ENCODE data around the gene MTG1. TPM values are rescaled to one million over a fixed set of nuclear protein-coding genes. Genes with fewer than 3 reads are reported as not detected.
A peak's percentile ranks its signal among the peaks of the same experiment; 100 is the strongest.
"Not testable (repeated sequence)": the region's sequence is repeated elsewhere in the genome, so short reads cannot be mapped to it uniquely, and the experiment has no call there.

MTG1 gene
- total and polyA plus RNA-seq, 4 donors = 23.4 to 91.2 (median 42.8) TPM

- WGBS (ENCODE audit: insufficient coverage) = 87% methylated on average over 17 of the region's 17 CpGs
- no peak overlapping the region for H3K4me3 ChIP-seq (ENCODE audit: low read depth, low read length)
- no peaks in the 10 kb centered on the region for H3K9me3 ChIP-seq (ENCODE audit: control insufficient read depth, insufficient read depth, low read length)
- peaks cover 84% of the 10 kb centered on the region for H3K36me3 ChIP-seq (ENCODE audit: control insufficient read depth, insufficient read depth, low read length)
- H3K4me1 ChIP-seq (ENCODE audit: control insufficient read depth, insufficient read depth, low read length) = peaks cover 3% of the 10 kb centered on the region
- no peaks in the 10 kb centered on the region for H3K27me3 ChIP-seq (ENCODE audit: control insufficient read depth, insufficient read depth, low read length)
- H3K27ac ChIP-seq (ENCODE audit: low read depth, low read length) = no peak overlapping the region
- no peak for DNase-seq (ENCODE audit: low read depth in 4 of 6, low spot score in 6 of 6)
Measured at GRCh38 chr10:133366130-133366478, 27.9 kb upstream of the MTG1 start.

- Histone ChIP-seq H3K27me3 (ENCODE audit: control insufficient read depth, insufficient read depth, low read length) (no peaks in the 10 kb centered on the region), H3K4me3 (ENCODE audit: low read depth, low read length) (no peak overlapping the region), H3K36me3 (ENCODE audit: control insufficient read depth, insufficient read depth, low read length) (peaks cover 86% of the 10 kb centered on the region), H3K27ac (ENCODE audit: low read depth, low read length) (no peak overlapping the region), H3K9me3 (ENCODE audit: control insufficient read depth, insufficient read depth, low read length) (no peaks in the 10 kb centered on the region), H3K4me1 (ENCODE audit: control insufficient read depth, insufficient read depth, low read length) (peaks cover 8% of the 10 kb centered on the region)
- no peak for DNase-seq (ENCODE audit: low read depth in 4 of 6, low spot score in 6 of 6)
- 94% methylated on average over 13 of the region's 13 CpGs for WGBS (ENCODE audit: insufficient coverage)
Measured at GRCh38 chr10:133366751-133367150, 27.2 kb upstream of the MTG1 start.

- not testable (repeated sequence) for H3K9me3 ChIP-seq (ENCODE audit: control insufficient read depth, insufficient read depth, low read length); H3K27me3 ChIP-seq (ENCODE audit: control insufficient read depth, insufficient read depth, low read length); DNase-seq (ENCODE audit: low read depth in 4 of 6, low spot score in 6 of 6); H3K27ac ChIP-seq (ENCODE audit: low read depth, low read length); H3K4me3 ChIP-seq (ENCODE audit: low read depth, low read length)
- no CpG with 5 or more reads among the region's 7 CpGs for WGBS (ENCODE audit: insufficient coverage)
- Histone ChIP-seq H3K36me3 (ENCODE audit: control insufficient read depth, insufficient read depth, low read length) (peaks cover 84% of the 10 kb centered on the region), H3K4me1 (ENCODE audit: control insufficient read depth, insufficient read depth, low read length) (peaks cover 14% of the 10 kb centered on the region)
Measured at GRCh38 chr10:133367461-133367860, 26.5 kb upstream of the MTG1 start.

- Histone ChIP-seq H3K4me3 (ENCODE audit: low read depth, low read length) (no peak overlapping the region), H3K9me3 (ENCODE audit: control insufficient read depth, insufficient read depth, low read length) (no peaks in the 10 kb centered on the region), H3K27ac (ENCODE audit: low read depth, low read length) (no peak overlapping the region), H3K36me3 (ENCODE audit: control insufficient read depth, insufficient read depth, low read length) (peaks cover 77% of the 10 kb centered on the region), H3K4me1 (ENCODE audit: control insufficient read depth, insufficient read depth, low read length) (peaks cover 16% of the 10 kb centered on the region), H3K27me3 (ENCODE audit: control insufficient read depth, insufficient read depth, low read length) (no peaks in the 10 kb centered on the region)
- 95% methylated on average over 5 of the region's 7 CpGs for WGBS (ENCODE audit: insufficient coverage)
- DNase-seq (ENCODE audit: low read depth in 4 of 6, low spot score in 6 of 6) = no peak
Measured at GRCh38 chr10:133368153-133368552, 25.8 kb upstream of the MTG1 start.

- WGBS (ENCODE audit: insufficient coverage) = 93% methylated on average over 23 of the region's 24 CpGs
- Histone ChIP-seq H3K27ac (ENCODE audit: low read depth, low read length) (no peak overlapping the region), H3K4me3 (ENCODE audit: low read depth, low read length) (no peak overlapping the region), H3K9me3 (ENCODE audit: control insufficient read depth, insufficient read depth, low read length) (no peaks in the 10 kb centered on the region), H3K27me3 (ENCODE audit: control insufficient read depth, insufficient read depth, low read length) (no peaks in the 10 kb centered on the region), H3K4me1 (ENCODE audit: control insufficient read depth, insufficient read depth, low read length) (peaks cover 23% of the 10 kb centered on the region), H3K36me3 (ENCODE audit: control insufficient read depth, insufficient read depth, low read length) (peaks cover 60% of the 10 kb centered on the region)
- DNase-seq (ENCODE audit: low read depth in 4 of 6, low spot score in 6 of 6) = no peak
Measured at GRCh38 chr10:133370030-133370786, 23.7 kb upstream of the MTG1 start.

- Histone ChIP-seq H3K36me3 (ENCODE audit: control insufficient read depth, insufficient read depth, low read length) (peaks cover 41% of the 10 kb centered on the region), H3K27me3 (ENCODE audit: control insufficient read depth, insufficient read depth, low read length) (no peaks in the 10 kb centered on the region), H3K27ac (ENCODE audit: low read depth, low read length) (no peak overlapping the region), H3K4me1 (ENCODE audit: control insufficient read depth, insufficient read depth, low read length) (peaks cover 33% of the 10 kb centered on the region), H3K4me3 (ENCODE audit: low read depth, low read length) (no peak overlapping the region), H3K9me3 (ENCODE audit: control insufficient read depth, insufficient read depth, low read length) (no peaks in the 10 kb centered on the region)
- WGBS (ENCODE audit: insufficient coverage) = 46% methylated on average over 11 of the region's 20 CpGs
- no peak for DNase-seq (ENCODE audit: low read depth in 4 of 6, low spot score in 6 of 6)
Measured at GRCh38 chr10:133372507-133372906, 21.4 kb upstream of the MTG1 start.

- Histone ChIP-seq H3K27me3 (ENCODE audit: control insufficient read depth, insufficient read depth, low read length) (no peaks in the 10 kb centered on the region), H3K27ac (ENCODE audit: low read depth, low read length) (peak within 1 kb of the TSS; percentile 75), H3K9me3 (ENCODE audit: control insufficient read depth, insufficient read depth, low read length) (no peaks in the 10 kb centered on the region), H3K4me3 (ENCODE audit: low read depth, low read length) (peak within 1 kb of the TSS; percentile 57), H3K36me3 (ENCODE audit: control insufficient read depth, insufficient read depth, low read length) (peaks cover 36% of the 10 kb centered on the region), H3K4me1 (ENCODE audit: control insufficient read depth, insufficient read depth, low read length) (peaks cover 42% of the 10 kb centered on the region)
- peak; percentile 75 to 98 (median 90) for DNase-seq (ENCODE audit: low read depth in 4 of 6, low spot score in 6 of 6)
- under 1% methylated on average over 82 of the region's 89 CpGs for WGBS (ENCODE audit: insufficient coverage)
Measured at GRCh38 chr10:133373174-133374090, 20.5 kb upstream of the MTG1 start, which contains the start of gene ECHS1. ECHS1 (minus strand) TSS chr10:133373354; CDS start chr10:133373333, 21 bp downstream.

- WGBS (ENCODE audit: insufficient coverage) = 53% methylated on average over 6 of the region's 12 CpGs
- H3K36me3 ChIP-seq (ENCODE audit: control insufficient read depth, insufficient read depth, low read length) = peaks cover 22% of the 10 kb centered on the region
- no peak for DNase-seq (ENCODE audit: low read depth in 4 of 6, low spot score in 6 of 6)
- no peak overlapping the region for H3K4me3 ChIP-seq (ENCODE audit: low read depth, low read length)
- no peaks in the 10 kb centered on the region for H3K9me3 ChIP-seq (ENCODE audit: control insufficient read depth, insufficient read depth, low read length)
- H3K27me3 ChIP-seq (ENCODE audit: control insufficient read depth, insufficient read depth, low read length) = no peaks in the 10 kb centered on the region
- peaks cover 56% of the 10 kb centered on the region for H3K4me1 ChIP-seq (ENCODE audit: control insufficient read depth, insufficient read depth, low read length)
- peak overlapping the region; percentile 7 for H3K27ac ChIP-seq (ENCODE audit: low read depth, low read length)
Measured at GRCh38 chr10:133375357-133376115, 18.4 kb upstream of the MTG1 start.

- H3K27me3 ChIP-seq (ENCODE audit: control insufficient read depth, insufficient read depth, low read length); DNase-seq (ENCODE audit: low read depth in 4 of 6, low spot score in 6 of 6); H3K4me3 ChIP-seq (ENCODE audit: low read depth, low read length); H3K9me3 ChIP-seq (ENCODE audit: control insufficient read depth, insufficient read depth, low read length); H3K27ac ChIP-seq (ENCODE audit: low read depth, low read length): not testable (repeated sequence)
- no CpG with 5 or more reads among the region's 5 CpGs for WGBS (ENCODE audit: insufficient coverage)
- Histone ChIP-seq H3K4me1 (ENCODE audit: control insufficient read depth, insufficient read depth, low read length) (peaks cover 60% of the 10 kb centered on the region), H3K36me3 (ENCODE audit: control insufficient read depth, insufficient read depth, low read length) (peaks cover 22% of the 10 kb centered on the region)
Measured at GRCh38 chr10:133376183-133376582, 17.8 kb upstream of the MTG1 start.
